Uterus (tissue), 4 donors: ENCODE measurements around the gene LRRC26. TPM values are rescaled to one million over a fixed set of nuclear protein-coding genes. Genes with fewer than 3 reads are reported as not detected.

Experiments used
- DNase-seq, 2 donors: peaks; one replicate each; pipeline ENCODE4 v3.0.0-alpha.2; 2019 to 2020
- H3K27ac ChIP-seq, 2 donors: fragments of 200-600 bp; sonication (generic); 1 replicate in 1 of 2; 2 replicates in 1 of 2; pipeline ENCODE4 v1.5.1; 2016 to 2018
- H3K27me3 ChIP-seq, 2 donors: fragments of 200-600 bp; sonication (generic); one replicate each; pipeline ENCODE4 v1.5.1; 2018 to 2019; ENCODE audit warnings: control low read depth in 1 of 2
- H3K36me3 ChIP-seq, 2 donors: fragments of 200-600 bp; sonication (generic); one replicate each; pipeline ENCODE4 v1.5.1; 2019; ENCODE audit warnings: control low read depth in 1 of 2
- H3K4me1 ChIP-seq, 2 donors: fragments of 200-600 bp; sonication (generic); one replicate each; pipeline ENCODE4 v1.5.1; 2018 to 2019; ENCODE audit warnings: control low read depth in 1 of 2
- H3K4me3 ChIP-seq, 2 donors: fragments of 200-600 bp; sonication (generic); 1 replicate in 1 of 2; 2 replicates in 1 of 2; pipeline ENCODE4 v1.5.1; 2018 to 2019; ENCODE audit warnings: mild to moderate bottlenecking in 1 of 2
- H3K9me3 ChIP-seq, 2 donors: fragments of 200-600 bp; sonication (generic); one replicate each; pipeline ENCODE4 v1.5.1; 2019; ENCODE audit warnings: control low read depth in 1 of 2
- POLR2A ChIP-seq, 2 donors: fragments of 450-650 bp; IDR thresholded peaks; one replicate each; pipeline ENCODE4 v1.6.1; 2016; ENCODE audit warnings: antibody characterized with exemption in 2 of 2, mild to moderate bottlenecking in 1 of 2, moderate library complexity in 1 of 2
- intact Hi-C: fragments of 100-400 bp; cut with DNase I; formaldehyde crosslinking; loops from one replicate; pipeline ENCODE4 v1.15.1; 2023; ENCODE audit warnings: low total_unique reads
- total RNA-seq, 4 donors: library from RNA; depleted of rRNA in 3 of 4; stranded (reverse); fragments of >200 nt in 3 of 4; gene quantifications; one replicate each; pipeline versions ENCODE4 v1.1.0 to v1.2.4, GENCODE V29; 2014 to 2023
- TF ChIP-seq, protein P1 (sequence below), 4 experiments: fragments of 200-600 bp in 2 of 4; fragments of 450-650 bp in 2 of 4; sonication (generic) in 2 of 4; IDR thresholded peaks; one replicate each; pipeline ENCODE4 v1.5.1; 2016 to 2019; ENCODE audit warnings: antibody characterized with exemption in 4 of 4, mild to moderate bottlenecking in 2 of 4, moderate library complexity in 1 of 4
- donor health status: DM: yes; HTN: yes; CAD: no.

The LRRC26 gene
- total RNA-seq, 4 donors from 2014 or later, result 0.29 TPM; not detected in 3

DNA sequence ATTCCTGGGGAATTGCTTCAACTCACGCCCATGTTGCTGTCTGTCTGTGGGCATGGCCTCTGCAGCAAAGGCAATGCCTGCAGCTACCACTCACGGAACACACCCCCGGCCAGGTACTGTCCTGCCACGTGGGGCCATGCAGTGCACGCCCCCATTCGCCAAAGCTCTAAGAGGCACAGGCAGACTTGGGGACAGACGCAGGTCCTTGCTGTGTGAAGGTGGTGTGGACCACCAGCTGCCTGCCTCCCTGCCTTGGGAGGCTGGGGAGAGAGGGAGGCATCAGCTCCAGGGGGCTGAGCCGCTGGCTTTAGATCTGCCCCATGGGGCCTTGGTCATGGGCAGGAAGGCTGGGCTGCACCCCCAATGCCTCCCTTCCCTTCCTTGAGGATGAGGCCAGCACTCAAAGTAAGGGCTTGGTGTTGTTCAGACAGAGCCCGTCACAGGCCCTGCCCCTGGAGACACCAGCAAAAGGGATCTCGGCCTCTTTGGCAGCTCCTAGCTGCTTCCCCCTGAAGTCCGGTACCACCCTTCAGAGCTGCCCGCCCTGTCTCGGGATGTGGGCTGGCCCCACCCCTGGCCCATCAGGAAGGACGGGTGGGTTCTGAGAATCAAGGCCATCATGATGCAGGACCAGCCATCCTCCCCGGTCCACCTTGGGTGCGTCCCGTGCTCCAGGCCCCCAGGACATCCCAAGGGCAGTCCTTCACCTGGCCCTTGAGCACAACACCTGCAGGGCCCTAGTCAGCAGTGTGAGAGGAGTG, 28.6 kb downstream of the LRRC26 start:
- intact Hi-C loops, result no loop called here
- no peak overlapping the region for H3K4me3 ChIP-seq
- no peak for DNase-seq
- no peak for TF ChIP-seq POLR2A (IDR thresholded peaks at IDR 0.05)
- TF ChIP-seq, protein P1, sequence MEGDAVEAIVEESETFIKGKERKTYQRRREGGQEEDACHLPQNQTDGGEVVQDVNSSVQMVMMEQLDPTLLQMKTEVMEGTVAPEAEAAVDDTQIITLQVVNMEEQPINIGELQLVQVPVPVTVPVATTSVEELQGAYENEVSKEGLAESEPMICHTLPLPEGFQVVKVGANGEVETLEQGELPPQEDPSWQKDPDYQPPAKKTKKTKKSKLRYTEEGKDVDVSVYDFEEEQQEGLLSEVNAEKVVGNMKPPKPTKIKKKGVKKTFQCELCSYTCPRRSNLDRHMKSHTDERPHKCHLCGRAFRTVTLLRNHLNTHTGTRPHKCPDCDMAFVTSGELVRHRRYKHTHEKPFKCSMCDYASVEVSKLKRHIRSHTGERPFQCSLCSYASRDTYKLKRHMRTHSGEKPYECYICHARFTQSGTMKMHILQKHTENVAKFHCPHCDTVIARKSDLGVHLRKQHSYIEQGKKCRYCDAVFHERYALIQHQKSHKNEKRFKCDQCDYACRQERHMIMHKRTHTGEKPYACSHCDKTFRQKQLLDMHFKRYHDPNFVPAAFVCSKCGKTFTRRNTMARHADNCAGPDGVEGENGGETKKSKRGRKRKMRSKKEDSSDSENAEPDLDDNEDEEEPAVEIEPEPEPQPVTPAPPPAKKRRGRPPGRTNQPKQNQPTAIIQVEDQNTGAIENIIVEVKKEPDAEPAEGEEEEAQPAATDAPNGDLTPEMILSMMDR (IDR thresholded peaks at IDR 0.05), result no peak
- no peak overlapping the region for H3K27ac ChIP-seq
- H3K36me3 ChIP-seq, result no peaks in the 10 kb centered on the region
- H3K9me3 ChIP-seq, result no peaks in the 10 kb centered on the region
- peaks cover 0 to 29% of the 10 kb centered on the region in 2 donors for H3K27me3 ChIP-seq
- peaks cover 0 to 12% of the 10 kb centered on the region in 2 donors for H3K4me1 ChIP-seq

DNA sequence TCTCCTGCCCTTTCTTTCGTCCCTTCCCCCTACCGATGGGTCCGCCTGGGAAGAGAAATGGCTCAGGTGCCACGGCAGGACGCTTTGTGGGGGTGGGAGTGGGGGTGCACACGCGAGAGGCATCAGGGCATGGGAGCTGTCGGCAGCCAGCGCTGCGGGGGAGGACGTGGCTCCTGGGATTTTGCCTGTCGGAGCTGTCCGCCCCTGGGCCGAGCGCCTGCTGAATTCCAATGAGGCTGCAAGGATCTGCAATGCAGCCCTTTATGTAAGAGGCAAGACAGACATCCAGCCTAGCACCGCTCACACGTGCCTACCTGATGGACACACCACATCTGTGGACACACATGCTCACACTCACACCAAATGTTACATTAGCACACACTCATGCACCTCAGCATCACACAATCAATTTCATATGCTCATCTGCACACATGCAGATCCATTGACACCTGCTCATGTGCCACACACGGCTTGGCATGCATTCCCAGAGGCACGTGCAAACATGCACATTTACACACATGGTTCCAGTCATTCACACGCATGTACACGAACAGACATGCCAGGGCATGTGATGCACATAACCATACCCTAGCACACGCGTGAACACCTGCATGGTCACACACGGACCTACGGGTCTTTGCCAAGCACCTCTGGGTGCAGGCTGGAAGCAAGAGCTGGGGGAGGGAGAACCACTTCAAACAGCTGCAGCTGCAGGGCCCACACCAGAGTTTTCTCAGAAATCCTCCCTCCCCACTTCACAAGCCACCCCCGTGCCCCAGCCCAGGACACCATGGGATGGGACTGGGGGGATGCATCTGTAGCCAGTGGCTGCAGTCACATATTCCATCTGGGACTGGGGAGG, 29.5 kb downstream of the LRRC26 start:
- no peak for DNase-seq
- TF ChIP-seq POLR2A (IDR thresholded peaks at IDR 0.05), result no peak
- TF ChIP-seq, protein P1 (IDR thresholded peaks at IDR 0.05), result no peak
- no peaks in the 10 kb centered on the region for H3K36me3 ChIP-seq
- intact Hi-C loops, result no loop called here
- H3K27ac ChIP-seq, result no peak overlapping the region
- peaks cover 0 to 12% of the 10 kb centered on the region in 2 donors for H3K4me1 ChIP-seq
- H3K27me3 ChIP-seq, result peaks cover 0 to 33% of the 10 kb centered on the region in 2 donors
- no peaks in the 10 kb centered on the region for H3K9me3 ChIP-seq
- H3K4me3 ChIP-seq, result no peak overlapping the region

DNA sequence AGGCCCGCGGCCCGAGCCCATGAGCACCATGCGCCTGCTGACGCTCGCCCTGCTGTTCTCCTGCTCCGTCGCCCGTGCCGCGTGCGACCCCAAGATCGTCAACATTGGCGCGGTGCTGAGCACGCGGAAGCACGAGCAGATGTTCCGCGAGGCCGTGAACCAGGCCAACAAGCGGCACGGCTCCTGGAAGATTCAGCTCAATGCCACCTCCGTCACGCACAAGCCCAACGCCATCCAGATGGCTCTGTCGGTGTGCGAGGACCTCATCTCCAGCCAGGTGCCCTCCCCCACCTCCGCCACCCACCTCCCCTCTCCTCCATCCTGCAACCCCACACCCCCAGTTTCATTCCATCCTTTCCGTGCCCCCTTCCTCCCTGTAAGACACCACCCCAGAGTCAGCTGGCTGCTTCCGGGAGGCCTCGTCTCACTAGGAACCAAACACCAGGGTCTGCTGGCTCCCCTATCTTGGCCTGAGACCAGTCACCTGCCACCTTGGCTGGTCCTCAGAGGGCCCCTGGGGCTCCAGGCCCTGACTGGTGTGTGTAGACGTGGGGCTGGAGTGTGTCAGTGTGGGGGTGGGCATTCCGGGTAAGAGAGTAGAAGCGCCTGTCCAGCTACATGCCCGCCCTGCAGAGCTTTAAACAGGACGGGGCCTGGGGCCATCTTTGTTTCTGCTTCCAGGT, 30.2 kb downstream of the LRRC26 start:
- DNase-seq, result no peak
- no peaks in the 10 kb centered on the region for H3K36me3 ChIP-seq
- intact Hi-C loops, result no loop called here
- H3K4me3 ChIP-seq, result no peak overlapping the region
- no peaks in the 10 kb centered on the region for H3K9me3 ChIP-seq
- peaks cover 0 to 33% of the 10 kb centered on the region in 2 donors for H3K27me3 ChIP-seq
- H3K27ac ChIP-seq, result no peak overlapping the region
- peaks cover 0 to 12% of the 10 kb centered on the region in 2 donors for H3K4me1 ChIP-seq
- no peak for TF ChIP-seq POLR2A (IDR thresholded peaks at IDR 0.05)
- TF ChIP-seq, protein P1 (IDR thresholded peaks at IDR 0.05), result no peak

DNA sequence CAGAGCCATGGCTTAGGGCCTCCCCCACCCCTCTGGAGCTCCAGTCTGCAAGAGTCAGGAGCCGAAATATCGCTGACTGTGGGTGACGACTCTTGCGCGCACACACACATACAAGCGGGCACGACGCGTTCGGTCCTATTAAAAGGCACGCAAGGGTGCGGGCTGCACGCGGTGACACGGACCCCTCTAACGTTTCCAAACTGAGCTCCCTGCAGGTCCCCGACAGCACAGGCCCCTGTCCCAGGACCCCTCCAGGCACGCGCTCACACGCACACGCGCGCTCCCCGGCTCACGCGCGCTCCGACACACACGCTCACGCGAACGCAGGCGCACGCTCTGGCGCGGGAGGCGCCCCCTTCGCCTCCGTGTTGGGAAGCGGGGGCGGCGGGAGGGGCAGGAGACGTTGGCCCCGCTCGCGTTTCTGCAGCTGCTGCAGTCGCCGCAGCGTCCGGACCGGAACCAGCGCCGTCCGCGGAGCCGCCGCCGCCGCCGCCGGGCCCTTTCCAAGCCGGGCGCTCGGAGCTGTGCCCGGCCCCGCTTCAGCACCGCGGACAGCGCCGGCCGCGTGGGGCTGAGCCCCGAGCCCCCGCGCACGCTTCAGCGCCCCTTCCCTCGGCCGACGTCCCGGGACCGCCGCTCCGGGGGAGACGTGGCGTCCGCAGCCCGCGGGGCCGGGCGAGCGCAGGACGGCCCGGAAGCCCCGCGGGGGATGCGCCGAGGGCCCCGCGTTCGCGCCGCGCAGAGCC, 31.0 kb downstream of the LRRC26 start, which contains the start of gene GRIN1:
GRIN1 (plus strand) TSS at position 433 of the 746 bp plus-strand sequence. CDS start 333 bp downstream, outside the sequence.
- Histone ChIP-seq H3K4me3 (no peak within 1 kb of the TSS), H3K36me3 (no peaks in the 10 kb centered on the region), H3K27me3 (peaks cover 0 to 33% of the 10 kb centered on the region in 2 donors), H3K9me3 (no peaks in the 10 kb centered on the region), H3K4me1 (peaks cover 0 to 12% of the 10 kb centered on the region in 2 donors), H3K27ac (no peak within 1 kb of the TSS)
- no peak for DNase-seq
- intact Hi-C loops, result no loop called here
- TF ChIP-seq POLR2A (IDR thresholded peaks at IDR 0.05), result no peak
- TF ChIP-seq, protein P1 (IDR thresholded peaks at IDR 0.05), result no peak
